ENCODE results near the gene LY6G6F.

DNA sequence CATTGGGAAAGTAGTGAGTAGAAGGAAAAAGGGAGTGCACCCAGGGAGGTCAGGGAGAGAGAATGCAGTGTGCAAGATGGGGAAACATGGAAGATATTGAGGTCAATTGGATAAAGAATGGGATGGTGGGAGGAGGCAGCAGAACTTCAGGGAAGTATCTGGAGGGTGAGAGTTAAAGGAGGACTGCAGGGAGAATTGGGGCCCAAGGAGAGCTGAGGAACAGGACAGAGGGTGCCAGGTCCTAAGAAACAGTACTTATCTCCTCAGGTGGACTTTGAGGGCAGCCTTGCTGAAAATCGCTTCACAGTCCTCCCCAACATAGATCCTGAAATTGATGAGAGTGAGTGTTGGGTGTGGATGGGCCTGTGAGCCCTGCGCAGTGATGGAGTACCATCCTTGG lies 51.6 kb downstream of the LY6G6F start:
- TF ChIP-seq GATA3 (IDR thresholded peaks at IDR 0.05; ENCODE audit: low read depth, low read length) (no peak), GATA2 (IDR thresholded peaks at IDR 0.05; ENCODE audit: low read depth, low read length) (no peak)

Measured in SH-SY5Y (cell line).